Tibial nerve (tissue), 3 donors: ENCODE measurements around the gene TSPYL1.

Source experiments
- CTCF ChIP-seq, 5 experiments: fragments of 200-600 bp in 3 of 5; fragments of 450-650 bp in 2 of 5; sonication (generic) in 3 of 5; IDR thresholded peaks; one replicate each; pipeline ENCODE4 v1.5.1; 2016 to 2019; ENCODE audit warnings: antibody characterized with exemption in 5 of 5, mild to moderate bottlenecking in 3 of 5, moderate library complexity in 2 of 5
- POLR2A ChIP-seq, 2 donors: fragments of 450-650 bp; IDR thresholded peaks; one replicate each; pipeline ENCODE4 v1.6.1; 2017; ENCODE audit warnings: antibody characterized with exemption in 2 of 2, mild to moderate bottlenecking in 2 of 2, moderate library complexity in 2 of 2

- TF ChIP-seq CTCF (IDR thresholded peaks at IDR 0.05) = no peak
- TF ChIP-seq POLR2A (IDR thresholded peaks at IDR 0.05) = no peak
These were observed 7.1 kb upstream of the TSPYL1 start for GRCh38 chr6:116286773-116287358.
